Keratinocyte (primary cell): ENCODE measurements around the gene SIGLEC6. TPM values are rescaled to one million over a fixed set of nuclear protein-coding genes. Genes with fewer than 3 reads are reported as not detected.

ENCODE experiments used
- DNase-seq: peaks from one replicate; pipeline ENCODE4 v3.0.0-alpha.2; 2011; ENCODE audit warnings: low read depth, missing footprints, low spot score
- FAIRE-seq: peaks from 2 replicates; lab custom pipeline; 2011; peaks lifted over from hg19 to GRCh38; lab: Jason Lieb, UNC
- H2AFZ ChIP-seq: 2 replicates; pipeline ENCODE4 v1.6.0; 2012; ENCODE audit warnings: low read length, control low read depth, inconsistent platforms; ENCODE audit not compliant: control insufficient read depth
- H3K27ac ChIP-seq: 2 replicates; pipeline ENCODE4 v1.5.1; 2011; ENCODE audit warnings: low read length; ENCODE audit not compliant: control insufficient read depth, insufficient read depth
- H3K27me3 ChIP-seq: 3 replicates; pipeline ENCODE4 v1.6.0; 2011; ENCODE audit warnings: low read length; ENCODE audit not compliant: control insufficient read depth, insufficient read depth; ENCODE audit errors: extremely low read depth
- H3K36me3 ChIP-seq, 2 experiments: 2 replicates in 1 of 2; 3 replicates in 1 of 2; pipeline ENCODE4 v1.5.1; 2011; ENCODE audit warnings: low read length in 2 of 2, mild to moderate bottlenecking in 1 of 2; ENCODE audit not compliant: control insufficient read depth in 2 of 2, insufficient read depth in 2 of 2; ENCODE audit errors: extremely low read depth in 1 of 2
- H3K4me1 ChIP-seq: 3 replicates; pipeline ENCODE4 v1.5.1; 2011; ENCODE audit warnings: low read length; ENCODE audit not compliant: control insufficient read depth, insufficient read depth; ENCODE audit errors: extremely low read depth
- H3K4me2 ChIP-seq: 3 replicates; pipeline ENCODE4 v1.6.0; 2011; ENCODE audit warnings: low read depth, low read length; ENCODE audit not compliant: control insufficient read depth, insufficient read depth; ENCODE audit errors: extremely low read depth
- H3K4me3 ChIP-seq, 3 experiments: fragments of 200-600 bp in 1 of 3; sonication (generic) in 1 of 3; 2 replicates in 2 of 3; 3 replicates in 1 of 3; pipeline ENCODE4 v1.5.1; 2011 to 2016; ENCODE audit warnings: low read length in 3 of 3, mild to moderate bottlenecking in 3 of 3, control low read depth in 2 of 3, inconsistent platforms in 1 of 3, low read depth in 1 of 3, mixed read lengths in 1 of 3, mixed run types in 1 of 3, moderate library complexity in 1 of 3; ENCODE audit not compliant: control insufficient read depth in 2 of 3, insufficient read depth in 2 of 3; ENCODE audit errors: extremely low read depth in 1 of 3
- H3K79me2 ChIP-seq: 2 replicates; pipeline ENCODE4 v1.6.0; 2012; ENCODE audit warnings: low read length; ENCODE audit not compliant: control insufficient read depth, insufficient read depth
- H3K9ac ChIP-seq: 3 replicates; pipeline ENCODE4 v1.6.0; 2011; ENCODE audit warnings: low read length; ENCODE audit not compliant: control insufficient read depth, insufficient read depth; ENCODE audit errors: extremely low read depth
- H3K9me1 ChIP-seq: 3 replicates; pipeline ENCODE4 v1.6.0; 2011; ENCODE audit warnings: low read length; ENCODE audit not compliant: control insufficient read depth, insufficient read depth; ENCODE audit errors: extremely low read depth
- H3K9me3 ChIP-seq: 2 replicates; pipeline ENCODE4 v1.5.1; 2012; ENCODE audit warnings: low read depth, low read length; ENCODE audit not compliant: control insufficient read depth
- H4K20me1 ChIP-seq: 3 replicates; pipeline ENCODE4 v1.6.0; 2011; ENCODE audit warnings: low read length; ENCODE audit not compliant: control insufficient read depth, insufficient read depth; ENCODE audit errors: extremely low read depth
- EZH2 ChIP-seq: IDR thresholded peaks from one replicate; pipeline ENCODE4 v1.6.1; 2012; ENCODE audit warnings: inconsistent platforms, mild to moderate bottlenecking, low read length, moderate library complexity
- dilution Hi-C: fragments of 300-500 bp; cut with MboI; formaldehyde crosslinking; loops from one replicate; pipeline ENCODE4 v1.7.0; 2020; ENCODE audit warnings: low sequenced_read_pairs; ENCODE audit not compliant: extremely low pct_ligation_motif_present
- polyA plus RNA-seq, 5 experiments: library from polyadenylated mRNA; depleted of rRNA in 3 of 5; stranded (reverse) in 3 of 5; stranded (forward) in 1 of 5; unstranded in 1 of 5; fragments of >200 nt; gene quantifications; 1 replicate in 1 of 5; 2 replicates in 3 of 5; 3 replicates in 1 of 5; pipeline versions ENCODE4 v1.2.1 to v1.2.3, GENCODE V29; 2011 to 2012; ENCODE audit warnings: missing spikeins in 2 of 5, low read depth in 1 of 5, low replicate concordance in 1 of 5
- TF ChIP-seq, protein P1 (sequence below), 3 experiments: IDR thresholded peaks in 1 of 3; conservative IDR thresholded peaks in 1 of 3; optimal IDR thresholded peaks in 1 of 3; 2 replicates in 2 of 3; 3 replicates in 1 of 3; pipeline versions ENCODE3 to v1.5.1; 2011; ENCODE audit warnings: low read length in 3 of 3, mild to moderate bottlenecking in 3 of 3, moderate library complexity in 2 of 3, control low read depth in 1 of 3, inconsistent platforms in 1 of 3; ENCODE audit not compliant: insufficient read depth in 2 of 3; ENCODE audit errors: extremely low read depth in 1 of 3

SIGLEC6 gene
- polyA plus RNA-seq, 1 donor (not counting 4 experiments of a cell fraction or from before 2014, with no cell fraction given) = not detected

DNA sequence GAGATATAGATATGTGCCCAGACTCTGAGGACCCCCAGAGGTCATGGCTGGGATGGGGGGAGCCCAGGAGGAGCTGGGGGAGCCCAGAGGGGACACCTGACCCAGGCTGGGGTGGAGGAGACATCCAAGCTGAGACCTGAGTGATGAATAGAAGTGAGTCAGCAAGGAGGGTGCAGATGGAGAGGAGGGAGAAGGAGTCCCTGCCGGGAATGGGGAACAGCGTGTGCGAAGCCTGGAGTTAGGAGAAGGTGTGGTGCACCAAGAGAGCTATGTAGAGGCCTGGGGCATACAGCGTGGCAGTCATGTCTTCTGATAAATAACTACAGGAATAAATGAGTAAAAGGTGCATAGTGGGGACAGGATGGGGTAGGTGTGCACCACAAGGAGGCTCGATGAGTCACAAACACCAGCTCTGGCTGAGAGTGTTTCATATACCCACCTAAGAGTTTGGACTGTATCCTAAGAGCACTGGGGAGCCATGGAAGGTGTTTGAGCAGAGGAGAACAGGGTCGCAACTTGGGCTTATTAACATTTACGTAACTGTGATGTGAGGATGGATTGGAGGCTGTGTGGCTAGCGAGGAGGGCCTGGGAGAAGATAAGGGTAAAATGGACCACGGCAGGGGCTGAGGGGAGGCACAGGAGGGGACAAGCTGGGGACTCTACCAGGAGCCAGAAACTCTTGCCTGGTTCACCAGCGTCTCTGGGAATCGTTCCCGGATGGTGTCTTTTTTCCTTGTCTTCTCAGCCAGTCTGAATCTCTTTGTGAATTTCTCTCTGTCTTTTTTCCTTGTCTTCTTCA is 51.7 kb downstream of the SIGLEC6 start:
- H3K4me1 ChIP-seq = peaks cover 2% of the 10 kb centered on the region
- H3K9me1 ChIP-seq = no peaks in the 10 kb centered on the region
- DNase-seq (no peak), FAIRE-seq (no peak)
- H3K9me3 ChIP-seq = no peaks in the 10 kb centered on the region
- H3K79me2 ChIP-seq = no peaks in the 10 kb centered on the region
- H2AFZ ChIP-seq = no peak overlapping the region
- H3K9ac ChIP-seq = no peak overlapping the region
- no peaks in the 10 kb centered on the region for H4K20me1 ChIP-seq
- no peak overlapping the region for H3K4me3 ChIP-seq
- dilution Hi-C loops = no loop called here
- H3K27ac ChIP-seq = no peak overlapping the region
- H3K27me3 ChIP-seq = no peaks in the 10 kb centered on the region
- TF ChIP-seq, protein P1, sequence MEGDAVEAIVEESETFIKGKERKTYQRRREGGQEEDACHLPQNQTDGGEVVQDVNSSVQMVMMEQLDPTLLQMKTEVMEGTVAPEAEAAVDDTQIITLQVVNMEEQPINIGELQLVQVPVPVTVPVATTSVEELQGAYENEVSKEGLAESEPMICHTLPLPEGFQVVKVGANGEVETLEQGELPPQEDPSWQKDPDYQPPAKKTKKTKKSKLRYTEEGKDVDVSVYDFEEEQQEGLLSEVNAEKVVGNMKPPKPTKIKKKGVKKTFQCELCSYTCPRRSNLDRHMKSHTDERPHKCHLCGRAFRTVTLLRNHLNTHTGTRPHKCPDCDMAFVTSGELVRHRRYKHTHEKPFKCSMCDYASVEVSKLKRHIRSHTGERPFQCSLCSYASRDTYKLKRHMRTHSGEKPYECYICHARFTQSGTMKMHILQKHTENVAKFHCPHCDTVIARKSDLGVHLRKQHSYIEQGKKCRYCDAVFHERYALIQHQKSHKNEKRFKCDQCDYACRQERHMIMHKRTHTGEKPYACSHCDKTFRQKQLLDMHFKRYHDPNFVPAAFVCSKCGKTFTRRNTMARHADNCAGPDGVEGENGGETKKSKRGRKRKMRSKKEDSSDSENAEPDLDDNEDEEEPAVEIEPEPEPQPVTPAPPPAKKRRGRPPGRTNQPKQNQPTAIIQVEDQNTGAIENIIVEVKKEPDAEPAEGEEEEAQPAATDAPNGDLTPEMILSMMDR (optimal IDR thresholded peaks at IDR 0.05 in 1 of 3, IDR thresholded peaks at IDR 0.05 in 1 of 3, conservative IDR thresholded peaks at IDR 0.05 in 1 of 3; ENCODE audit: extremely low read depth in 1 of 3, insufficient read depth in 2 of 3, low read length in 3 of 3) = no peak
- TF ChIP-seq EZH2 = no peak
- H3K36me3 ChIP-seq = no peaks in the 10 kb centered on the region
- no peak overlapping the region for H3K4me2 ChIP-seq

DNA sequence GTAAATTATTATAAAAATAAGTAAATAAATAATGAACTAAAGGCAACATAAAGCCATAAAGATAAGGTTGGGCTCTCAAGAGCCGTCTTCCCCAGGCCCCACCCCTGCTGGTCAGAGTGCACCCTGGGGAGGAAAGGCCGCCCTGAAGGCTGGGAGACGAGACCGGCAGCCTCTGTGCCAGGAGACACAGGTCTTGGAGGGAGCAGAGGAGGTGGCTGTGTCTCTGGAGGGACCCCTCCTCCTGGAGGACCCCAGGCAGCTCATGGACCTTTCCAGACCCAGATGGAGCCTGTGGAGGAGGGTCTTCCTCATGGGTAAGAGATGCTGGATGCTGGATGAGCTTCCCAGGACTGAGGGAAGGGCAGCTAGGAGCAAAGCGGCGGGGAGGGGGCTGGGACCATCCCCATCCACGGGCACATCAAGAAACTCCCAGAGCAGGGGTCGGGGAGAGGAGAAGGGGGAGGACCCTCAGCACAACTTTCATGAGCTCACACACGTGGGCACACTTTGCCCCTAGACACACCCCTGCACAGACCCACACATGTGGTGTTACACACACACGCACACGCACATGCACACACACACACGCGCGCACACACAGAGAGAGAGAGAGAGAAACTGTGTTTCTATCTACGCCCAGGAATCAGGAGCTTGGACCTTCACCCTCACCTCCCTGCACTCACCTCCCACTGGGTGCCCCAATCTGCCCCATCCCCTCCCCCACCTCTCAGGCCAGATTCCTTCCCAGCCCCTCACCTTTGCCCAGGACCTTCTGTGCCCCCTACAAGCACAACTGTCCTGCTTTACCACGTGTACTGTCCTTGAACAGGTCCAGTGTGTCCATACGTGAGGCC is 52.9 kb downstream of the SIGLEC6 start, which contains the start of gene CEACAM18:
TSS of gene CEACAM18 (plus strand) at position 159 of the 854 bp plus-strand sequence.
- FAIRE-seq = no peak
- dilution Hi-C loops = no loop called here
- H3K9me1 ChIP-seq = no peaks in the 10 kb centered on the region
- no peaks in the 10 kb centered on the region for H3K9me3 ChIP-seq
- DNase-seq = no peak
- H3K4me2 ChIP-seq = no peak within 1 kb of the TSS
- H3K4me3 ChIP-seq = no peak within 1 kb of the TSS
- no peak within 1 kb of the TSS for H2AFZ ChIP-seq
- TF ChIP-seq, protein P1 (optimal IDR thresholded peaks at IDR 0.05 in 1 of 3, IDR thresholded peaks at IDR 0.05 in 1 of 3, conservative IDR thresholded peaks at IDR 0.05 in 1 of 3; ENCODE audit: extremely low read depth in 1 of 3, insufficient read depth in 2 of 3, low read length in 3 of 3) = no peak
- TF ChIP-seq EZH2 = no peak
- H3K4me1 ChIP-seq = peaks cover 3% of the 10 kb centered on the region
- no peaks in the 10 kb centered on the region for H3K27me3 ChIP-seq
- no peaks in the 10 kb centered on the region for H3K36me3 ChIP-seq
- no peaks in the 10 kb centered on the region for H4K20me1 ChIP-seq
- no peaks in the 10 kb centered on the region for H3K79me2 ChIP-seq
- H3K9ac ChIP-seq = no peak within 1 kb of the TSS
- no peak within 1 kb of the TSS for H3K27ac ChIP-seq
